GM18520 (cell line): ENCODE data around the gene MORC3.
"Not testable (repeated sequence)": the region's sequence is repeated elsewhere in the genome, so short reads cannot be mapped to it uniquely, and the experiment has no call there.

Experiments
- ATAC-seq: cut with Tn5 transposase; IDR thresholded peaks from one replicate; pipeline ENCODE4 v1.9.1; 2021; ENCODE audit not compliant: unreplicated experiment

MORC3 gene

DNA sequence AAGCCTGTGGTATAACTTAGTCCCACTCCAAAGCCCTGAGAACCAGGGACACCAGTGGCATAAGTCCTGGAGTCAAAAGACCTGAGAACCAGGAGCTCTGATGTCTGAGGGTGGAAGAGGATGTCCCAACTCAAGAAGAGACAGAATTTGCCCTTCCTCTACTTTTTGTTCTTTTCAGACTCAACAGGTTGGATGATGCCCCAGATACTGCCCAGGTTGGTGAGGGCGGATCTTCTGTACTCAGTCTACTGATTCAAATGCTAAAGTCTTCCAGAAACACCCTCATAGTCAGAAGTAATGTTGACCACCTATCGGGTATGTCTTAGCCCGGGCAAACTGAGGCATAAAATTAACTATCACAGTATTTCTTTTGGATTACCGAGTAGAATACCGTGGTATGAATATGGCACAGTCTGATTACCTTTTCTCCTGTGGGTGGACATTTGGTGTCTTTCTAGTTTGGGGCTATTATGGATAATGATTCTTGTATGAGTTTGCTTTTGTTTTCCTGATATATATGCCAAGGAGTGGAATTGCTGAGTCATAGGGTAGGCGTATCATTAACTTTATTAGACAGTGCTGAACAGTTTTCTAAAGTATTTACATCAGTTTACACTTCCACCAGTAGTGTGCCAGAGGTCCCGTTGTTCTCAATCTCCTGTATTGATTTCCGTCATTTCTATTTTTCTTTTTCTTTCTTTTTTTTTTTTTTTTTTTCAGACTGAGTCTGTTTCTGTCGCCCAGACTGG, 62.0 kb downstream of the MORC3 start:
- ATAC-seq, result no peak

DNA sequence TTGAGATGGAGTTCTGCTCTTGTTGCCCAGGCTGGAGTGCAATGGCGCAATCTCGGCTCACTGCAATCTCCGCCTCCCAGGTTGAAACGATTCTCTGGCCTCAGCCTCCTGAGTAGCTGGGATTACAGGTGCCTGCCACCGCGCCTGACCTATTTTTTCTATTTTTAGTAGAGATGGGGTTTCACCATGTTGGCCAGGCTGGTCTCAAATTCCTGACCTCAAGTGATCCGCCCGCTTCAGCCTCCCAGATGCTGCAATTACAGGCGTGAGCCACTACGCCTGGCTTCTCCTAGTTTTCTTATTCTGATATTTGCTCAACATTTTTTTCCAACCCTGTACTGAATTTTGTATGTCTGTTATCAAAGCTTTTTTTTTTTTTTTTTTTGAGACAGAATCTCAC, 62.7 kb downstream of the MORC3 start:
- ATAC-seq, result not testable (repeated sequence)

DNA sequence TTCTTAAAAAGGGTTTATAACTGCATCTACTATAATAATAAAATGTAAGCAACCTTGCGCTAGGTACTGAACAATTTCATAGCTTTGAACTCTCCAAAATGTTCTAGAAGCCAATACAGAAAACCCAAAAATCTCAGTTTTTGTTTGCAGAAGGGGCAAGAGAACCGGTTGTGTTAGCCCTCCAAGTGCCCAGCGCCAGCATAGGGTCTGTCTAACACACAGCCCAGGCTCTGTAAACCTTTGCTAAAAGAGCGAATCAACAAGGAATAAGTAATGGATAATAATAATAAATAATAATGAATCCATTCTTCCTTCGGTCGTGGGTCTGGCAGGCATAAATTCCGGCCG, 64.9 kb downstream of the MORC3 start:
- no peak for ATAC-seq

DNA sequence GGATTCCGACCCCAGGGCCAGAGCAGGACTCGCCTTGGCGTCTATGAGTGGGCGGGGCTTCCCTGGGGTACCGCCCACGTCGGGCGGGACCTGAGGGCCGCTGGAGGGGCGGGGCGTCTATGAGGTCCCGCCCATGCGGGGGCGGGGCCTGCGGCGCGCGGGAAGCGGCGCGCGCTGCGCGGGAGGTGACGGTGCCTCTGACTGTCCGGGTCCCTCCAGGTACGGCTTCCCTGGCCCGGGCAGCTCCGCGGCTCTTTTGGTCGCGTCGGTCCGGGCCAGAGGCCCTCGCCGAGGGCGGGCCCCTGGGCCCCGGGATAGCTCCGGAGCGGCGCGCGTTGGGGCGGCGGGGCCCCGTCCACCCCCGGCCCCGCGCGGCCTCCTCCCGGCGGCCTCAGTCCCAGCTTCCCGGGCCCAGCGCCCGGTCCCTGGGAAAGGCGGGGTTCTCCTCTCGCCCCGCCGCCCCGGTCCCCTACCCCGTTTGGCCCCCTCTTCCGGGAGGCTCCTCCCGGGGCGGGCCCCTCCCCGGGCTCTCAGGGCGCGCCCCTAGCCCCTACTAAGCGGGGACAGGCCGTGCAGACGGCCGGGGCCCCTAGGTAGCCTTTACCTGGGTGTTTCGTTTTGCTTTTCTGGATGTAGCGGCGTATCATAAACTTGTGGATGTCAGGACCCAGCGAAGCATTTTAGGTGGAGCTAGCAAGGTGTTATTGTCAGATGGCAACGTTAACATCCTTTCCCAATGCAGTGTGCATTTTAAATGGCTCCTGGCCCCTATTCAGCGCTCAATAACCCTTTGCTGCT, 65.4 kb downstream of the MORC3 start, which contains the start of gene CHAF1B:
Gene CHAF1B (plus strand): TSS at position 160 of the 798 bp plus-strand sequence. CDS start 745 bp downstream, outside the sequence.
- ATAC-seq, result peak; percentile 79

DNA sequence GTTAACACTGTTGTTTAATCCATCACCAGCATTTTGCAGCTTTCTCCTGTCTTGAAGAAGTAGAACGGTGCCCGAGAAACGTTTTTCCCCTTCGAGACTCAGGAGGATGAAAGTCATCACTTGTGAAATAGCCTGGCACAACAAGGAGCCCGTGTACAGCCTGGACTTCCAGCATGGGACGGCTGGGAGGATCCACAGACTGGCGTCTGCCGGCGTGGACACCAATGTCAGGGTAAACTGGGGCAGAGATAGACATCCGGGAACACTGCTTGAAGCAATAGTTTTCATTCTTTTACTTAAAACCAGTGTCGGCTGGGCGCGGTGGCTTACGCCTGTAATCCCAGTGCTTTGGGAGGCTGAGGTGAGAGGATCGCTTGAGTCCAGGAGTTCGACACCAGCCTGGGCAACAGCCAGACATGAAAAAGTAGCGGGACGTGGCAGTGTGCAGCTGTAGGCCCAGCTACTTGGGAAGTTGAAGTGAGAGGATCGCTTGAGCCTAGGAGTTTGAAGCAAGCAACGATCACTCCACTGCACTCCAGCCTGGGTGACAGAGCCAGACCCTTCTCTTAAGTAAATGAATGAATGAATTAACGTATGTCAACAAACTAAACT, 66.1 kb downstream of the MORC3 start:
- no peak for ATAC-seq

DNA sequence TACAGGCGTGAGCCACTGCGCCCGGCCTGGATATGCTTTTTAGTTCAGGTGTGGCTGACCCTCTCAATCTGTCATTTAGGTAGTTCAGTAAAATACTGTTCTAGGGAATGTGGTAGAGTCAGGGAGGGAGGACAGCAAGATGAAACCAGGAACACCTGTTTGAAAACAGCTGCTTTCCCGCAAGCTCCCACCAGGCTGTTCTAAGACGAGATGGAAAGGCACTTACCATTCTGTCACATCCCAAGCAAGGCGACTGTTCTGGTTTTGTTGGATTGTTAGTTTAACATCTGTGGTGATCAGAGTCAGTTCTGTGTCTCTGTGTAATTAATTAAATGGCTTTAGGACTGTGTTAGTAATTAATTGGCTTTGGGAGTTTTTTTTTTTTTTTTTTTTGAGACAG, 68.1 kb downstream of the MORC3 start:
- no peak for ATAC-seq

DNA sequence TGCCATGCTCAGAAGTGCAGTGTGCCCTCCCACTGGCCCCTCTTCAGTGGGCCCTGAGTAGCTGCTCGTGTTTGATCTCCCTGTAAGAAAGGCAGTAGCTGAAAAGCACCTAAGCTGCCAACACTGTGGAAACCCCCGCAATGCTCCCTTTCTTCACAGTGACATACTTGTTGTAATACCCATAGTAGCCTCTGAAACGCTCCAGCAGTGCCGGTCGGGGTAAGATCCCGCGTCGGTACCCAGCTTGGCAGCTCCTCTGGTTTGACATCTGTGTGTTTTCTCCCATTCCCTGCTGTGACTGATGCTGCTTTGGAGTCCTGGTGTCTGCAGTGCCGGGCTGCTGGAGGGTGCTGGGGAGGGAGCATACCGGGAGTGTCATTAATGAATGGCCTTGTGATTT, 68.8 kb downstream of the MORC3 start:
- no peak for ATAC-seq

DNA sequence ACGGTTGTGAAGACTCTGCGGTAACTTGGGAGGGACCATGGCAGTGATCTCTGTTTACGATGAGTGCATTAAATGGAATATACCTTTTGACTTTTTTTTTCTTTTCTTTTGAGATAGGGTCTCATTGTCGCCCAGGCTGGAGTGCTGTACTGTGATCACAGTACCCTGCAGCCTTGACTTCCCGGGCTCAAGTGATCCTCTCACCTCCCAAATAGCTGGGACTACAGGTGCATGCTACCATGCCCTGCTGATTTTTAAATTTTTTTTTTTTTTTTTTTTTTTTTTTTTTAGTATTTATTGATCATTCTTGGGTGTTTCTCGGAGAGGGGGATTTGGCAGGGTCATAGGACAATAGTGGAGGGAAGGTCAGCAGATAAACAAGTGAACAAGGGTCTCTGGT, 71.7 kb downstream of the MORC3 start:
- ATAC-seq, result not testable (repeated sequence)

DNA sequence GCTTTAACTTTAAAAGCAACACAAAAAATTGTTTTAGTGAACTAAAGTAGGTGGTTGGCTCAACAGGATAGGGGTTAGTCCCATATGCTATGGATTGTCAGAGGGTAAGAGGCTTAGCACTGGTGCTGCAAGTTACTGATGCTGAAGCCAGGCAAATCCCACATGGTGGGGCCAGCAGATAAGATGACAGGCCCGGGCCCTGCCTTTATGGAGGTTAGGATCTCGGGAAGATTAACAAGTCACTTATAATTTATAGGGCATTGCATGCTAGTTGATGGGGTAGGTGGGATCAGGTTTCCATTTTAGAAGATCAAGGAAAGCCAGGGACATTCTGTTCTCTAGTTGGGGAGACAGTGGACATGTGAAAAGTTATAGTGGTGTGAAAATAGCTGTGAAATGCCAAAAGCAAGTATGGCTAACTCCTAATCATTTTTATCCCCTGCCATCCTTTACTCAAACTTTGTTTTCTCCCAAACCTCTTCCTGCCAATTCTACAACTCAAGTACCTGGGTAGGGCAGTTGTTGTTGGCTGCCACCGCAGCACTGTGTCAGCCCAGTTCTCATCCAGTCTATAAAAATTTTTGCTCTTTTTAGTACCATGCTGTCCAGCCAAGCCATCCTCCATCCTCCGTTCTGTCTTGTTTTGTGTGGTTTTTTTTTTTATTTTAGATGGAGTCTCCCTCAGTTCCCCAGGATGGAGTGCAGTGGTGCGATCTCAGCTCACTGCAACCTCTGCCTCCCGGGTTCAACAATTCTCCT, 75.5 kb downstream of the MORC3 start:
- no peak for ATAC-seq

DNA sequence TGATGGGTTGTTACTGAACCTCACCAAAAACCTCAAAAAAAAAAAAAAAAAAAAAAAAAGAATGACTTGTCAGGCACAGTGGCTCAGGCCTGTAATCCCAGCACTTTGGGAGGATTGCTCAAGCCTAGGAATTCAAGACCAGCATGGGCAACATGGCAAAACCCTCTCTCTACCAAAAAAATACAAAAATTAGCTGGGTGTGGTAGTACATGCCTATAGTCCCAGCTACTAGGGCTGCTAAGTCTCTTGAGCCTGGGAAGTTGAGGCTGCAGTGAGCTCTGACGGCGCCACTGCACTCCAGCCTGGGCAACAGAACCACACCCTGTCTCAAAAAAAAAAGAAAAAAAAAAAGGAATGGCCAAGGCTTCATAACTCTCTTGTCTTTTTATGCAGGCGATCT, 76.3 kb downstream of the MORC3 start:
- no peak for ATAC-seq

DNA sequence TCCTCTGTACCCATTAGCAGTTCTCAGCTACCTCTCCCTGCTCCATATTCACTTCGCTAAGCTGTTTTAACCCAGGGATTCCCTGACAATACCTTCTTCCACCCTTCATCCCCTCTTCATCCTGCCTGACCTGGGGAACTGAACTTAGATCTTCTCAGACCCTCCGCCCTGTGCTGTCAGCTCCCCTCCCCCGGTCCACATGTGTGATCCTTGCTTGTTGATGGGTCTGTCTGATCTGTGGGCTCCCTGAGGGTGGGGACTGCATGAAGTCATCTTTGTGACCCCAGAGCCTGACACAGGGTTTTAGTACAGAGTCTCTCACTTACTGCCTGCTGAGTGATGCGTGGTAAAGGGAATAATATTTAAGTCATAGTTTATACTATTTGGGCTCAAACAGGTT, 77.0 kb downstream of the MORC3 start:
- ATAC-seq, result no peak

DNA sequence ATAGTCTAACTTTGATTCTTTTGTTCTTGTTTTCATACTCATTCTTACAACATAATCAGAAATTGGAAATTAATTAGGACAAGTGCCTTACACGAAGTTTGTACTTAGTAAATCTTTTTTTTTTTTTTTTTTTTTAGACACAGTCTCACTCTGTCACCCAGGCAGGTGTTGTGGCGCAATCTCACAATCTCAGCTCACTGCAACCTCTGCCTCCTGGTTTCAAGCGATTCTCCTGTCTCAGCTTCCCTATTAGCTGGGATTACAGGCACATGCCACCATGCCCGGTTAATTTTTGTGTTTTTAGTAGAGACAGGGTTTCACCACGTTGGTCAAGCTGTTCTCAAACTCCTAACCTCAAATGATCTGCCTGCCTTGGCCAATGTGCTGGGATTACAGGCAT, 77.6 kb downstream of the MORC3 start:
- no peak for ATAC-seq

DNA sequence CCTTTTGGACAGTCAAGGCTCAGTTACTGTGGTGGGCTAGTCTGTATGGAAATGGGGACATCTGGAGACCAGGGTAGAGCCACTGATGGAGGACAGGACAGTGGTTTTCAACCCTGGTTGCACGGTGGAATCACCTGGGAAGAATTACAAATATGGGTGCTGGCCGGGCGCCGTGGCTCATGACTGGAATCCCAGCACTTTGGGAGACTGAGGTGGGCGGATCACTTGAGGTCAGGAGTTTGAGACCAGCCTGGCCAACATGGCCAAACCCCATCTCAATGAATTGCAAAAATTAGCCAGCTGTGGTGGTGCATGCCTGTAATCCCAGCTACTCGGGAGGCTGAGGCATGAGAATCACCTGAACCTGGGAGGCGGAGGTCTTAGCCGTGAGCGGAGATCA, 79.7 kb downstream of the MORC3 start:
- not testable (repeated sequence) for ATAC-seq

DNA sequence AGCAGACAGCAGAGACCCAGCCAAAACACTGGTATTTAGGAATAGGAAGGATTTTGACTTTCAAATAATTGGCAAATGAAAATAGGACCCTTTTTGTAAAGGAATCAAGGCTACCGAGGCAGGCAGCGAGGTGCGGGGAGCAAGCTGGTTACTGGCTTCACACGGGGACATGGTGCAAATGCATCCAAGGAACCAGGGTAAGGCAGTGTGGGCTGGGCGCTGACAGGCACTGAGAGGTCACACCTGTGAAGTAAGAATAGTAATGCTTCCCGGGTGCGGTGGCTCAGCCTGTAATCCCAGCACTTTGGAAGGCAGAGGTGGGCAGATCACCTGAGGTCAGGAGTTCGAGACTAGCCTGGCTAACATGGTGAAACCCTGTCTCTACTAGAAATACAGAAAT, 80.7 kb downstream of the MORC3 start:
- ATAC-seq, result no peak

DNA sequence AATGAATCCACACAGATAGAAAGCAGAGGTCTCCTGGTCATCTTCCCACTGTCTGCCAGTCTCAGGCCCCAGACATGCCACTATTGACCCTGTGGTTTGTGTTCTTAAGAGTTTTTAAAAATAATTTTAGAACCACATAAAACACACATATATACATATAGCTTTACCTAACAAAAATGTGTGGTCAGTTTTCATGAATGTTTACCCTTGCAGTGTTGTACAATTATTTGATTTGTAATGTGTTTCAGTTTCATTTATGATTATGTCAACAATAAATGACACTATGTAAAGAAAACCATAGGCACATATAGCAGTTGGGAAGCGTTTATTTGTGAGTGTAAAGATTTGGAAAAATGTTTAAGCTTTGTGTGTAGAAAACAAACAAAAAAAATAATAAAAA, 82.3 kb downstream of the MORC3 start:
- no peak for ATAC-seq

DNA sequence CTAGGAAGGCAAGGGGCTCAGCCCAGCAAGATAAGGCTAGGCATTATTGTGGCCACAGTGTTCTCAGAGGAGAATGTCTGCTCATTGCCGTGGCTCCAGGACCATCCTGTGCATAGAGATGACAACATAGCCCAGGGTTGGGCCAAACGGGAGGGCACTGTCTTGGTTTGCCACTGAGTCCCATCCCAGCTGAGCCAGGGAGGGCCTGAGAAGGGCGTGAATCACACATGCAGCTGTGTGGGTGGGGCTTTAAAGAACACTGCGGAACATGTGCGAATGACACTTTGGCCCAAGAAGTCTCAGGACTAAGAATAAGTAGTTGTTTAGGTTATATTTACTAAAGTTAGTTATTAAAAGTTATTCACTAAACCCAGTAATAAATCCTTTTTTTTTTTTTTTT, 83.7 kb downstream of the MORC3 start:
- no peak for ATAC-seq

DNA sequence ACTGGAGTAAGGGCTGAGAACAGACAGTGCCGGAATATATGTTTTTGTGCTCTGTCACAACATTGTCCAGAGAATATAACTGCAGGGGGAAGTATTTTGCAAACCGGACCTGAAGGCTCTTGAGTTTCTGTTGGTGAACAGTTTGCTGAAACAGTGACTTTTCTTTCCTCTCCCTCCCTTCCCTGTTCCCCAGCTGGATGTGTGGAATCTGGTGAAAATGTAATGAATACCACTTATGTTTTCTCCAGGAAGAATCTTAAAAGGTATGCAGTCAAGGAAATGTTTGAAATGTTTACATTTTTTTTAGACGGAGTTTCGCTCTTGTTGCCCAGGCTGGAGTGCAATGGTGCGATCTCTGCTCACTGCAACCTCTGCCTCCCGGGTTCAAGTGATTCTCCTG, 88.6 kb downstream of the MORC3 start:
- ATAC-seq, result no peak

DNA sequence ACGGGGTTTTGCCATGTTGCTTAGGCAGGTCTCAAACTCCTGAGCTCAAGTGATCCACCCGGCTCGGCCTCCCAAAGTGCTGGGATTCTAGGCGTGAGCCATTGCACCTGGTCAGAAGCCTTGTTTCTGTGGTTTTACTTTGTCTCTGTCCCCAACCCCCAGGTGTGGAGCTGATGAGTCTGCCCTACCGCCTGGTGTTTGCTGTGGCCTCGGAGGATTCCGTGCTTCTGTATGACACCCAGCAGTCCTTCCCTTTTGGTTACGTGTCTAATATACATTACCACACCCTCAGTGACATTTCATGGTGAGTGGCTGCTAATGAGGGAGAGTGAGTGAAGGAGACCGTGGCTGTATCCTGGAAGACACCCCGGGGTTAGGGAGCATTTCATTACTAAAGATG, 91.3 kb downstream of the MORC3 start:
- ATAC-seq, result no peak

DNA sequence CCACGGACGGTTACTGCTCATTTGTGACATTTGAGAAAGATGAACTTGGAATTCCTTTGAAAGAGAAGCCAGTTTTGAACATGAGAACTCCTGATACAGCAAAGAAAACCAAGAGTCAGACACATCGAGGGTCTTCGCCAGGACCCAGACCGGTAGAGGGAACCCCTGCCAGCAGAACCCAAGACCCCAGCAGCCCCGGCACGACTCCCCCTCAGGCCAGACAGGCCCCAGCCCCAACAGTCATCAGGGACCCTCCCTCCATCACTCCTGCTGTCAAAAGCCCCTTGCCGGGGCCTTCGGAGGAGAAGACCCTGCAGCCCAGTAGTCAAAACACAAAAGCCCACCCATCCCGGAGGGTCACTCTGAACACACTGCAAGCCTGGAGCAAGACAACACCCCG, 92.9 kb downstream of the MORC3 start:
- ATAC-seq, result no peak

DNA sequence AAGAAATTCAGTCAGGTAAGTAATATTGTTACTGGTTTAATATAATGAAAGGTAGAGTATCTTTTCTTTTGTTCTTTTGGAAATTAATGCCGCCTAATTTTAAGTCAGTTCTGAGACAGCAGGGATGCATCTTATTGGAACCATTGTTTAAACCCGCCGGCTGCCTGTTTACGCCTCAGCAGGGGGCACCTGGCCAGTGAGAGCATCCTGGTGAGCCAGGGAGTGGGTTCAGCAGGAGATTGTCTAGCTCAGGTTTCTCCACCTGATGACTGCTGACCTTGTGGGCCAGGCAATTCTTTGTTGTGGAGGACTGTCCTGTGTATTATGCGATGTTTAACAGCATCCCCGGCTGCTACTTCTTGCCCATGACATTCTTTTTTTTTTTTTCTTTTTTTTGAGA, 95.4 kb downstream of the MORC3 start:
- ATAC-seq, result no peak

DNA sequence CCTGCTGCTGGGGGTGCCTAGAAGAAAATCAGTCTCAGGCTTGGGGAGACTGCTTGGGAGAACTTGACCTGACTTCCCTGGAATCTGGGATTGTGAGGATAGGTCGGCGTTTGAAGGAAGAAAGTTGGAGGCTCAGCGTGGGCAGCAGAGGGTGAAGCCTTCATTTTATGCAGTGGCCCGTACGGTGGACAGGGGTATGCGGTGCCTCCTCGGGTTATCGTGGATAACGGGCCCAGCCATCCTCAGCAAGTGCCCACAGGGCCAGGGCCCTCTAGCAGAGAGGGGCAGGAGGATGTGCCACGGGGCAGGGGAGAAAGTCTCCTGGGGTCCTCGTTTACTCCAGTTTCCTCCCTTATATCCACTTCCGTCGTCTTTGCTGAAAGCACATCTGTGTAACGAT, 99.2 kb downstream of the MORC3 start:
- ATAC-seq, result no peak
